ENCODE measurements around the gene LYPD5. TPM values are rescaled to one million over a fixed set of nuclear protein-coding genes. Genes with fewer than 3 reads are reported as not detected.
"Not testable (repeated sequence)": the region's sequence is repeated elsewhere in the genome, so short reads cannot be mapped to it uniquely, and the experiment has no call there.

LYPD5 gene
- total and polyA plus RNA-seq, 10 donors: 2.1 to 48.1 (median 7.0) TPM

DNA sequence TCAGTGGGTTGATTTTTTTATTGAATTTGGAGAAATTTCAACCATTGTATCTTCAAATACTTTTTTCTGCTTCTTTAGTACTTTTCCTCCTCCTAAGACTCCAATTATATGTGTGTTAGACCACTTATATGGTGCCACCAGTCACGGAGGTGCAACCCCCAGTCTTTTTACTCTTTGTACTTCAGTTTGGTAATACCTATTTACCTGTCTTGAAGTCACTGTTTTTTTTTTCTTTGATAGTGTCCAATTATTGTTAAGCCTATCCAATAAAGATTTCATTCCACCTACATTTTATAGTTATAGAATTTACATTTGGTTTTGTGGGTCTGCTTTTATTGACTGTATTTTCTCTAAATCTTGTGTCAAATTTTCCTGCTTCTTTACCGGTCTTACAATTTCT, 39.8 kb upstream of the LYPD5 start:
- TF ChIP-seq POLR2A (IDR thresholded peaks at IDR 0.05): no peak
- no peak for TF ChIP-seq POLR2AphosphoS5 (IDR thresholded peaks at IDR 0.05)
- TF ChIP-seq, protein P1, sequence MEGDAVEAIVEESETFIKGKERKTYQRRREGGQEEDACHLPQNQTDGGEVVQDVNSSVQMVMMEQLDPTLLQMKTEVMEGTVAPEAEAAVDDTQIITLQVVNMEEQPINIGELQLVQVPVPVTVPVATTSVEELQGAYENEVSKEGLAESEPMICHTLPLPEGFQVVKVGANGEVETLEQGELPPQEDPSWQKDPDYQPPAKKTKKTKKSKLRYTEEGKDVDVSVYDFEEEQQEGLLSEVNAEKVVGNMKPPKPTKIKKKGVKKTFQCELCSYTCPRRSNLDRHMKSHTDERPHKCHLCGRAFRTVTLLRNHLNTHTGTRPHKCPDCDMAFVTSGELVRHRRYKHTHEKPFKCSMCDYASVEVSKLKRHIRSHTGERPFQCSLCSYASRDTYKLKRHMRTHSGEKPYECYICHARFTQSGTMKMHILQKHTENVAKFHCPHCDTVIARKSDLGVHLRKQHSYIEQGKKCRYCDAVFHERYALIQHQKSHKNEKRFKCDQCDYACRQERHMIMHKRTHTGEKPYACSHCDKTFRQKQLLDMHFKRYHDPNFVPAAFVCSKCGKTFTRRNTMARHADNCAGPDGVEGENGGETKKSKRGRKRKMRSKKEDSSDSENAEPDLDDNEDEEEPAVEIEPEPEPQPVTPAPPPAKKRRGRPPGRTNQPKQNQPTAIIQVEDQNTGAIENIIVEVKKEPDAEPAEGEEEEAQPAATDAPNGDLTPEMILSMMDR (IDR thresholded peaks at IDR 0.05 in 8 of 11, conservative IDR thresholded peaks at IDR 0.05 in 3 of 11): no peak
- H3K9me3 ChIP-seq: peaks cover 60 to 100% (median 100%) of the 10 kb centered on the region in 8 donors
- H3K27me3 ChIP-seq (replicated peaks in 1 of 7): no peaks in the 10 kb centered on the region
- WGBS, 5 donors: 49 to 94% (median 64%) methylated on average over 2 of the region's 2 CpGs
- no peak overlapping the region for H3K27ac ChIP-seq
- intact Hi-C loops (cut with DNase I; ENCODE audit: low total_unique reads): no loop called here
- no peak overlapping the region for H3K4me3 ChIP-seq
- no peaks in the 10 kb centered on the region for H3K4me1 ChIP-seq
- DNase-seq: no peak
- H3K36me3 ChIP-seq: peaks cover 57 to 100% (median 94%) of the 10 kb centered on the region in 6 donors

DNA sequence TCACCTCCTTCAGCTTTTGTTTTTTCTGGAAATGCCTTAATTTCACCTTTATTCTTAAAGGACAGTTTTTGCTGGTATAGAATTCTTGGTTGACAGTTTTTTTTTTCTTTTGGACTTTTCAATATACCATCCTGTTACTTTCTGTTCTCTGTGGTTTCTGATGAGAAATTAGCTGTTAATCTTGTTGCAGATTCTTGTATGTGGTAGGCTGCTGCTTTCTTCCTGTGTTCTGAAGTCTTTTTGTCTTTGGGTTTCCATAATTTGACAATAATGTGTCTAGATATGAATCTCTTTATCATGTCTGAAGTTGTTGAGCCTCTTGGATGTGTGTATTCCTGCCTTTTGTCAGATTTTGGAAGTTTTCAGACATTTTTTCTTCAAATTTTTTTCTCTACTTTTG, 36.9 kb upstream of the LYPD5 start:
- Histone ChIP-seq H3K4me1 (no peaks in the 10 kb centered on the region), H3K9me3 (peaks cover 39 to 100% (median 100%) of the 10 kb centered on the region in 8 donors), H3K27me3 (replicated peaks in 1 of 7) (no peaks in the 10 kb centered on the region), H3K27ac (no peak overlapping the region), H3K36me3 (peaks cover 66 to 100% (median 99%) of the 10 kb centered on the region in 6 donors), H3K4me3 (no peak overlapping the region)
- intact Hi-C loops (cut with DNase I; ENCODE audit: low total_unique reads): no loop called here
- TF ChIP-seq, protein P1 (IDR thresholded peaks at IDR 0.05 in 8 of 11, conservative IDR thresholded peaks at IDR 0.05 in 3 of 11): no peak
- TF ChIP-seq POLR2AphosphoS5 (IDR thresholded peaks at IDR 0.05): no peak
- no peak for TF ChIP-seq POLR2A (IDR thresholded peaks at IDR 0.05)
- DNase-seq: no peak

GRCh38 chr19:43826787-43827754, 24.8 kb upstream of the LYPD5 start, which contains the start of gene ZNF283:
ZNF283 (plus strand) TSS chr19:43827321; CDS start chr19:43833505, 6,184 bp downstream.
- Histone ChIP-seq H3K4me1 (peaks cover 3 to 21% (median 9%) of the 10 kb centered on the region in 6 donors), H3K27ac (peak within 1 kb of the TSS in 7 of 8 donors; percentile 18 to 84 (median 69)), H3K9me3 (peaks cover 0 to 22% (median 12%) of the 10 kb centered on the region in 8 donors), H3K4me3 (peak within 1 kb of the TSS; percentile 56 to 74 (median 63)), H3K36me3 (peaks cover 3 to 40% (median 33%) of the 10 kb centered on the region in 6 donors), H3K27me3 (replicated peaks in 1 of 7) (peaks cover 0 to 3% (median 0%) of the 10 kb centered on the region in 7 donors)
- 6 to 11% (median 8%) methylated on average over 37 to 46 of the region's 46 CpGs for WGBS, 5 donors
- intact Hi-C loops (cut with DNase I; ENCODE audit: low total_unique reads): no loop called here
- DNase-seq: peak; percentile 93
- TF ChIP-seq, protein P1 (IDR thresholded peaks at IDR 0.05 in 8 of 11, conservative IDR thresholded peaks at IDR 0.05 in 3 of 11): no peak
- peak; percentile 50 to 70 (median 69) for TF ChIP-seq POLR2AphosphoS5 (IDR thresholded peaks at IDR 0.05)

DNA sequence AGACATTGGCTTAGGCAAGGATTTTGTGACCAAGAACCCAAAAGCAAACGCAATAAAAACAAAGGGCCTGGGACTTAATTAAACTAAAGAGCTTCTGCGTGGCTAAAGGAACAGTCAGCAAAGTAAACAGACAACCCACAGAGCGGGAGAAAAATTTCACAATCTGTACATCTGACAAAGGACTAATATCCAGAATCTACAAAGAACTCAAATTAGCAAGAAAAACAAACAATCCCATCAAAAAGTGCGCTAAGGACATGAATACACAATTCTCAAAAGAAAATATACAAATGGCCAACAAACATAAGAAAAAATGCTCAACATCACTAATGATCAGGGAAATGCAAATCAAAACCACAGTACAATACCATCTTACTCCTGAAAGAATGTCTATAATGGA, 22.3 kb upstream of the LYPD5 start:
- intact Hi-C loops (cut with DNase I; ENCODE audit: low total_unique reads); H3K9me3 ChIP-seq; H3K4me3 ChIP-seq; H3K27ac ChIP-seq; DNase-seq: not testable (repeated sequence)
- Histone ChIP-seq H3K4me1 (peaks cover 3 to 33% (median 9%) of the 10 kb centered on the region in 6 donors), H3K36me3 (peaks cover 0 to 15% (median 9%) of the 10 kb centered on the region in 6 donors), H3K27me3 (replicated peaks in 1 of 7) (peaks cover 0 to 28% (median 6%) of the 10 kb centered on the region in 7 donors)
- 65 to 74% (median 71%) methylated on average over 4 of the region's 4 CpGs for WGBS, 5 donors

- H3K36me3 ChIP-seq; H3K4me3 ChIP-seq; H3K27ac ChIP-seq; DNase-seq; H3K9me3 ChIP-seq; intact Hi-C loops (cut with DNase I; ENCODE audit: low total_unique reads): not testable (repeated sequence)
- Histone ChIP-seq H3K4me1 (peaks cover 3 to 33% (median 9%) of the 10 kb centered on the region in 6 donors), H3K27me3 (replicated peaks in 1 of 7) (peaks cover 0 to 28% (median 6%) of the 10 kb centered on the region in 7 donors)
- WGBS, 5 donors: 79 to 90% (median 85%) methylated on average over 3 of the region's 3 CpGs
Measured at GRCh38 chr19:43823856-43824255, 21.6 kb upstream of the LYPD5 start.

Measured in spleen (tissue), 11 donors.